ENCODE measurements around the gene CDCP1.

The CDCP1 gene, protein sequence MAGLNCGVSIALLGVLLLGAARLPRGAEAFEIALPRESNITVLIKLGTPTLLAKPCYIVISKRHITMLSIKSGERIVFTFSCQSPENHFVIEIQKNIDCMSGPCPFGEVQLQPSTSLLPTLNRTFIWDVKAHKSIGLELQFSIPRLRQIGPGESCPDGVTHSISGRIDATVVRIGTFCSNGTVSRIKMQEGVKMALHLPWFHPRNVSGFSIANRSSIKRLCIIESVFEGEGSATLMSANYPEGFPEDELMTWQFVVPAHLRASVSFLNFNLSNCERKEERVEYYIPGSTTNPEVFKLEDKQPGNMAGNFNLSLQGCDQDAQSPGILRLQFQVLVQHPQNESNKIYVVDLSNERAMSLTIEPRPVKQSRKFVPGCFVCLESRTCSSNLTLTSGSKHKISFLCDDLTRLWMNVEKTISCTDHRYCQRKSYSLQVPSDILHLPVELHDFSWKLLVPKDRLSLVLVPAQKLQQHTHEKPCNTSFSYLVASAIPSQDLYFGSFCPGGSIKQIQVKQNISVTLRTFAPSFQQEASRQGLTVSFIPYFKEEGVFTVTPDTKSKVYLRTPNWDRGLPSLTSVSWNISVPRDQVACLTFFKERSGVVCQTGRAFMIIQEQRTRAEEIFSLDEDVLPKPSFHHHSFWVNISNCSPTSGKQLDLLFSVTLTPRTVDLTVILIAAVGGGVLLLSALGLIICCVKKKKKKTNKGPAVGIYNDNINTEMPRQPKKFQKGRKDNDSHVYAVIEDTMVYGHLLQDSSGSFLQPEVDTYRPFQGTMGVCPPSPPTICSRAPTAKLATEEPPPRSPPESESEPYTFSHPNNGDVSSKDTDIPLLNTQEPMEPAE

DNA sequence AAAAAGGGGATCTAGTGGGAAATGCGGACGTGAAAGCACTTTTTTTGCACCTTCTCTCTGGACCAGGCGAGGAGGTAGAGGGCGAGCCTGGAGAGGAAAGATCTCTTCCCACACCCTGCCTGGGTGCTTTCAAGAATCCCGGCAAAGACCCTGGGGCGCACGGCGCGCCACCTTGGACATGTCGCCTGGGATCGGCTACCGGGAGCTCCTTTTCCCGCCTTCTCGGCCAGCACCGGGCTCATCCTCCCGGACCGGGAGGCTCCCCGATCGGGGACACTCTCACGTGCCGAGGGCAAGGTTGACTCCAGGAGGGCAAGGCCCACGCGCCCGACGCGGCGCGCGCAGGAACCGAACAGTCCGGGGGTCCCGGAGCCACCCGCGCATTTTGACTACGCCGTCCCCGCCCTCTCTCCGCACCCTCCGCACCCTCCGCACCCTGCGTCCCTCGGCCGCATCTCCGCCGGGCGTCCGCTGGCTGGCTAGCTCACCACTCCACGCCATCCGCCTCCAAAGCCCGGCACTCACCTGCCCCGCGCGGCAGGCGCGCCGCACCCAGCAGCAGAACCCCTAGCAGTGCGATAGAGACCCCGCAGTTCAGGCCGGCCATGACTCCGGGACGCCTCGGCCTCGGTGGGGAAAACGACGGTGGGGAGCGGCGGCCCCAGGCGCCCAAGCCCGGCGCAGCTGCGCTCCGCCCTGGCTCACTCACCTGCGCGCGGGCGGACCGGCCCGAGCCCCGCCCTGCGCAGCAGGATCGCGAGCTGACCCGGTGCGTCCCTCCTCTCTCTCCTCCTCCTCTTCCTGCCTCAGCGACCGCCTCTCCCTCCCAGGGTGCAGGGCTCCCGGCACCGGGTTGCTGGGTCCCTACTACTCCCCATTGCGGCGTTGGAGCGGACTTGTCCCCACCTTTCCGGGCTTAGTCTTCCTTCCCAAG lies at the start of gene CDCP1:
Gene CDCP1 (minus strand): TSS at position 698 of the 934 bp plus-strand sequence. CDS start 91 bp downstream, at position 607.
- DNase-seq (ENCODE audit: low read depth) = no peak

DNA sequence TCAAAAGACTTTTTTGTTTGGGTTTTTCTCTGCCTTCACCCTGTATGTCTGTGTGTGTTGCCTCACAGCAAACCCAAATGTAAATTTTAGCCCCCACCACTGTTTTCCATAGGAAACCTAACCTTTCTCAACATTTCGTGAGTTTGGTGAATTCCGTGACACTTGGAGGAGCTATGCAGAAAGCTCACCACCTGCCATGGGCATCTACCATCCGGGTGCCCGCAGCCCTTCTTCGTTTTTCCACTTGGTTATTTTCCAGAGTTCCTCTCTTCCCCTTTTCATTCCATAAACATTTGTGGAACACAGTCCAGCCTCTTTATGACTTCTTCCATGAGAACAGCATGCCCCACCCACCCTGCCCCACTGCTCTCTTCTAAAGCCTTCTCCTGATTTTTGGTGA lies 48.6 kb upstream of the CDCP1 start:
- no peak for DNase-seq (ENCODE audit: low read depth)

DNA sequence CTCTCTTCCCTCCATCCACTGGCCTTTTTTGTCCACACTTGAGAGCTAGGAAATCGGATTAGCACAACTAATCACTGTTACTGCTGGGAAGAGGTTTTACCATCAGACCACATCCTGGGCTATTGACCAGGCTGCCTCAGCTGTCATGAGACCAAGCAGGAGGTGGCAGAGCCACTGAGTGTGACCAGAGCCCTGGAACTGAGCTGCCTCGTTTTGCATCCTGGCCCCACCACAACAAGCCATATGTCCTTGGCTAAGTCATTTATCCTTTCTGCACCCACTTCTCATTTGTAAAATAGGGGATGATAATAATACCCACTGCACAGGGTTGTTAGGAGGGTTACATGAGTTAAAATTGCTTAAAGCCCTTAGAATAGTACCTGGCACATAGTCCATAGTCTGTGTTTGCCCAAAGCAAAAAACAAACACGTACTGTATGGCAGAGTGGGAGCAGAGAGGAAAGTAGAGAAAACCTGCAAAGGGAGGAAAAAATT lies 45.8 kb upstream of the CDCP1 start:
- no peak for DNase-seq (ENCODE audit: low read depth)

DNA sequence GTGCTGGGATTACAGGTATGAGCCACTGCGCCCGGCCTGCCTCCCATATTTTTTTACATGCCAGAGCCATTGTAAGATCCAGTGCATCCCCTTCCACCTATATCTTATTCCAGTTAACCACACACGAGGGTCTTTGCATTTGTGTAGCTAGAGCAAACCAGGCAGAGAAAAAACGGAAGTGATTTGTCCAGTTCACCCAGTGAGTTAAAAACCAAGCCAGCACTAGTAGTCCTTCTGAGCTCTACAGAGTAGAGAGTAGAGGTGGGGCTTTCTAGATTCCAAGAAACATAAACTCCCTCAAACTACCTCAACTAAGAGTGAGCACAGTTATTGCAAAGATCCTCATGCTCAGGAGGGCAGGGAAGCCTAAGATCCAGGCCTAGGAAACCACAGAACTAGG lies 45.2 kb upstream of the CDCP1 start:
- DNase-seq (ENCODE audit: low read depth) = no peak

DNA sequence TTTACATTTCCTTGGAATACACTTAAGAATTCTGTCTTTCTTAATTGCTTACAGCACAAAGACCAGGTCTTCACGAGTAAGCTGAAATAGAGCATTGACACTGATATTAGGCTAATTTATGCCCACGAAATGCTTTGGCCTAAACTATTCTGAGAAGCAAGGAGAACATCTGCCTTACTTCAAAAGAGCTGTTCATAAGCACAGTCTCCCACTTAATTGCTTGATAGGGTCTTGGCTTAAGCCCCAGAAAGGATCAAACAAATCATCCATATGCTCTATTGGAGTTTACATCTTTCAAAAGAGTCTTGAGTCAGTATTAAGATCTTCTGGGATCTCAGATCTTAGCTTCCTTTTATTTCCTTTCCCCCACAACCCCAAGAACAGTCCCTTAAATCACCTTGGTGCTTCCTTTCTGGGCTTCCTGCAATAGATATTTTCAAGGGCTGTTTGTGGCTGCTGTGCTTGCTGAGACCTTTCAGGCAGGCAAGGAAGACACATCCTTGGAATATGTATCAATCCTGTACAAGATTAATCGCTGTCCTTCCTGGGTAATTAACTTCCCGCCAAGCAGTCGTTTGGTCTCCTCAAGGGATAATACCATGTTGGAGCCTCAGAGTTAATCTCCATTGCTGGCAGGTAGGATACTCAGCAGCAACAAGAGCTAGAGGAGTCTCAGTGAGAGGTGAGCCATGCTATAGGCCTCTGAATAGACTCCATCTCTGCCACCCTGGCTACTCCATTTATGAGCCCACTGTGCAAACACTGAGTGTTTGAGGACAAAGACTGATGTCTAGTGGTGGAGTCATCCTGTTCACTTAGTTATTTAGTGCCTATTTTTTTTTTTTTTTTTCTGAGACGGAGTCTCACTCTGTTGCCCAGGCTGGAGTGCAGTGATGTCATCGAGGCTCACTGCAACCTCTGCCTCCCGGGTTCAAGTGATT lies 42.8 kb upstream of the CDCP1 start:
- peak; percentile 69 for DNase-seq (ENCODE audit: low read depth)

DNA sequence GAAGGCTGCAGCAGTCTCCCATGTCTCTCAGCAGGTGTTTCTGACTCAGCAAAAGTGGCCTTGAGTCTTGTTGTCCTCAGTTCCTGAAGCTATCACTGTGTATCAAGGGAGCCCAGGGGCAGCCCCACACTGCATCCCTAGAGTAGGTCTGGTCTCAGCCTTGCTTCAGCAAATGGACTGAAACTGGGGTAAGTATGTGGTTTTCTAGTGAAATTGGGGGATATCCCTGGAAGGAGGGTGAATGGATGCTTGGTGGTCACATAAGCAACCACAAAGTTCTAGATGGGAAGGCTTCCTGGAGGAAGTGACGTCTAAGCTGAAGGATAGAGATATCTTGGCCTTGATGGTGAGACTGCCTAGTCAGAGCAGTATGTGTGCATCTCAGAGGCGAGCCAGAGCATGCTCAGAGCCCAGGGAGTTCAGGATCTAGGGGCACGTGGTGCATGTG lies 41.5 kb upstream of the CDCP1 start:
- peak; percentile 52 for DNase-seq (ENCODE audit: low read depth)

DNA sequence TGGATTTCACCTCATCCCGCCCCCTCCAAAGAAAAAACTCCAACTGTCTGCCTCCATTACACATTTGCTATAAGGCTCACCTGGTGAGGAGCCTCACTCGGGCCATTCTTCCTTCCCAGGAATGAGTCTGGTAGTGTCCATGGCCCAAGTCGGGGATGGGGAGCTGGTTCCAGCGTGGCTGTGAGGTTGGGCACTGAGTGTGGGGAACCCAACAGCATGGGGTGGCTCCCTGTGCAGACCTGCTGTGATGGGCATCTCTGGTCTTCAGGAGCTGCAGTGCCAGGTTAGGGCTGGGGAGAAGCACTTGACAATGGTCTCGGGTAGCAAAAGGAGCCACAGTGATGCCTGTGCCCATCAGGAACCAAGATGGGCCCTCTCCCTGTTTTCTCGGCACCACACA lies 40.7 kb upstream of the CDCP1 start:
- DNase-seq (ENCODE audit: low read depth) = no peak

DNA sequence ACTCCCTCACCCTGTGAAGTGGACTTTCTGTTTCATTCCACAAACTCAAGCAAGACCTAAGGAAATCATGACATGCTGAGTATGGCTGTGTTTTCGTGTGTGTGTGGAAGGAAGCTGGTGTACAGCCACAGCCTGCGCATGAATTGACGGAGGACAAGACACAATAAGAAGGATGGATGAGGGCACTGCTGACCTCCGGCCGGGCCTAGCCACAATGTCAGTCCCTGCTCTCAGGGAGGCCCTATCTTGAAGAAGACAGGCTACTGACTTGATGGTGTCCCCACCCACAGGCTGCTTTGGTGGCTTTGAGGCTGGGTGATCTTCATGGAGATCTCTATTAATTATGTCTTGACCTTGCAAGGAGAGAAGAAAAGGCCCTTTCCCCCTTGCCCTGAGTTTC lies 39.3 kb upstream of the CDCP1 start:
- no peak for DNase-seq (ENCODE audit: low read depth)

DNA sequence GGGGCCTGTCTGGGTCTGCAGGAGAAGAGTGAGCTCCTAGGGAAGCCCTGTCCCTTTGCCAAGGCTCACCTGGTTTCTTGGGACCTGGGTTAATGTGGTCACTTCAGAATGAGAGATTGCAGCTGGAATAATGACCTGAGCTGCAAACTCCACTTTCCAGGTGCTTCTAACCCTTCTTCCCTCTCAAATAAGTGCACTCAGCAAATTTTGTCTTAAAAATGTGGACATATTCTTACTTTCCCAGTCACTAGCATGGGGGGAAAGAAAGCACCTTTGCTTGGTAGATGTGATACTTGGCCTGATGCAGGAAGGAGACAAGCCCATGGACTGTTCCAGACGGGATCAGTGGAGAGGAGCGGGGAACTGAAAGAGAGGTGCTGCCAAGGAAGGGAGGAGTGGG lies 38.9 kb upstream of the CDCP1 start:
- no peak for DNase-seq (ENCODE audit: low read depth)

DNA sequence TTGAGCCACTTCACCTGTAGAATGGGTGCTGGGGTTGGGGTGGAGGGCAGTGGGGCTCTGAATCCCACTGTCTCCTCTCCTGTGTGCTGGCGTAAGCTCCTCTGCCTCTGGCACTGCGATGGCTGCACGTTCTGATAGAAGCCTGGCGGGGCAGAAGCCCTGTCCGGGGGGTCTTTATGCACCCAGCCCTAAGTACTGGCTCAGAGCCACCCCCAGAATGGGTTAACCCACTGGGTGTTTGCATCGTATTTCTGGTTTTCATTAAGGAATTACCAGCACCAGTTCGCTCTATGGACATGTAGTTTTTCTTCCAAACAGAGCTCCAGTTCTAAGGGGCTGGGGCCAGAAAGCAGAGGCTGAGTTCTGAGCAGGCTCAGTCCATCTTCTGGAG lies 37.7 kb upstream of the CDCP1 start:
- no peak for DNase-seq (ENCODE audit: low read depth)

DNA sequence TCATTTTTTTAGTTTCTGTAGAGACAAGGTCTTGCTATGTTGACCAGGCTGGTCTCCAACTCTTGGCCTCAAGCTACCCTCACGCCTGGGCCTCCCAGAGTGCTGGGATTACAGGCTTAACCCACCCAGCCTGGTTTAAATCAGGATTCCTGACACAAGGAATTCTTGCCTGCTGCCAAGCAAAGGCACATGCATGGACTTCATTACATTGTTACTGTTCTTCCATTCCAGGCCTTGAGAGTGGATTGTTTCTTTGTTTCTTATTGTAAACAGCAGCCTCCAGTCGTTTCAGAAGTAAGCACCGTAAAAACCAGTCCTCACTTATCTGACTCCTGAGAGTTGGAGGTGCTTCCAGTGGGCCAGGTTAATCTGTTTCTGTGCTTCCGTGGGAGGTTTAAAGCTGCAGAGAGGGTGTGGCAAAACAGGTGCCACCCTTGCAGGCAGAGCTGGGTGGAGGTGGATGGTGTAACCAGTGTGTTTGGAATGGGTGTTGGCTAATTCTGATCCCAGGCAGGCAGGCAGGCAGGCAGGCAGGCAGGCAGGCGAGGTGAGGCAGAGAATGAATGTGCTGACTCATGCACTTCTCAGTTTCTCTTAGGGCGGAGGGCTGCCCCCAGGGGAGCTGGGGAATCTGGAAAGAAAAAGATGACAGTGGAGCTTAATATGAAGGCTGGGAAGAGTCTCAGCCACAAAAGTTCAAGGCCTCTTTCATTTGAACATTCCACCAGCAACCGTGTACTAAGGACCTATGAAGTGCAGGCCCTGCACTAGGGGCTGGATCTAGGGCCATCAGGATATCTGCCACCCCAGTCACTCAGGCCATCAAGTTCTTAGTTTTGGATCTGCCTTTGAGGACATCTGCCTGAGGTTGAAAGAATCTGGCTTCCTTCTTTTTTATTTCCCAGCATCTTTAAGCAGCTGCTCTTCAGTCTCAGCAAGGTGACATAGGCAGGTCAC lies 37.0 kb upstream of the CDCP1 start:
- DNase-seq (ENCODE audit: low read depth) = peak; percentile 67

DNA sequence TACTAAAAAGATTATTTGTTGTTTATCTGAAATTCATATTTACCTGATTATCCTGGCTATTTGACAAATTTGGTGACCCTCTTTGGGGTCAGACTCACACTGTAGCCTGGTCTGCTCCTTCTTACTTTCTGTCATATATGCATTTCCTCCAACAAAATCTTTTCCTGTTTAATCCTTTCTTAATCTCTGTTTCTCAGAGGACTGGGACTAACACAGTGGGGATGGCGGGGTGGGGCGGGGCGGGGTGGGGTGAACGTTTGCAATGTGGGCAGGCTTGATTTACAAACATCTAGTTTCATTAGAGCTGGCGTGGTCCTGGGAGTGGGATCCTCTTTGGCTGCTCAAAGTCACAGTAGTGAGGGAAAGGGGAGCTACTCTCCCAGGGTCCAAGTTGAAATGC lies 35.3 kb upstream of the CDCP1 start:
- DNase-seq (ENCODE audit: low read depth) = no peak

DNA sequence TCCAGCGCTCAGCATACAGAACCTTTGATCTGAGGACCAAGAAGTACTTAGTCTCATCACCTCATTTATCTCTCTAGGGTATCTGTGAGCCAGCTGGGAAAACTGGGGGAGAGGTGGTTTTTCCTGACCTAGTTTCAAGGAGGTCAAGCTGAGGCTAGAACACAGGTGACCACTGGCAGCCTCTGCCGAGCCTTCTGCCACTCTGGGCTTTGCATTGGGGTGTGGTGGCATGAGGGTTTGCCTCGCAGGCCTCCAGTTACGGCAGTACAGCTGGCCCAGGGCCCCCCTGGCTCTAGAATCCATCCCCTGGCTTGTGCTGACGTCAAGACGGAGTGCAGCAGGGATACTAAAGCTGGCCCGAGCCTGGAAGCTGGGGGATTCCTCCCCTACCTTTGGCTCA lies 34.7 kb upstream of the CDCP1 start:
- no peak for DNase-seq (ENCODE audit: low read depth)

DNA sequence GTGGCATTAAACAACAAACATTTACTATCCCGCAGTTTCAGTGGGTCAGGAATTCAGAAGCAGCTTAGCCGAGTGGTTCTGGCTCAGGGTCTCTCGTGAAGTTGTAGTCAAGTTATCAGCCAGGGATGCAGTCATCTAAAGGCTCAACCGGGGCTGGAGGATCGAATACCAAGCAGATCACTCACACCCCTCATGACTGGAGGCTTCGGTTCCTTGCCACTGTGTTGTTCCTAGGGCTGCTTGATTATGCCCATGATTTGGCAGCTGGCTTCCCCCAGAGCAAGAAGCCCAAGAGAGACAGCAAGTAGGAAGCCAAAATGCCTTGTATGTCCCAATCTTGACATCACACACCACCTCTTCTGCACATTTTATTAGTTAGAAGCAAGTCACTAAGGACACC lies 33.9 kb upstream of the CDCP1 start:
- peak; percentile 70 for DNase-seq (ENCODE audit: low read depth)

DNA sequence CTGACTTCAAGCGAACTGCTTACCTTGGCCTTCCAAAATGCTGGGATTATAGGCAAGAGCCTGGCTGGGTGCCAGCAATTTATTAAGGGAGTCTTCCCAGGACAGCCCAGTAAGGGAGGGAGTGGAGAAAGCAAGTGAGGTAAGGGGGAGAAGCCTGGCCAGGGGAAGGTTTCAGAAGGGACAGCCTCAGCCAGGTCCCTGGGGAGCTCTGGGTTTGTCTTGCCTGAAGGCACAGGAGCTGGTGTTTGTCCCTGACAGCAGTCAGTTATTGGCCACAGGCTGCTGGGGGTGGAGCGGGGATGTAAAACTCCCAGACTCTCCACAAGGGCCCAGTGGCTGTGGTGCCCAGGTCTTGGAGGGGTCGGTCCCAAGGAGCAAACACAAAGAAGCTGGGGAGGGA lies 33.0 kb upstream of the CDCP1 start:
- DNase-seq (ENCODE audit: low read depth) = no peak

DNA sequence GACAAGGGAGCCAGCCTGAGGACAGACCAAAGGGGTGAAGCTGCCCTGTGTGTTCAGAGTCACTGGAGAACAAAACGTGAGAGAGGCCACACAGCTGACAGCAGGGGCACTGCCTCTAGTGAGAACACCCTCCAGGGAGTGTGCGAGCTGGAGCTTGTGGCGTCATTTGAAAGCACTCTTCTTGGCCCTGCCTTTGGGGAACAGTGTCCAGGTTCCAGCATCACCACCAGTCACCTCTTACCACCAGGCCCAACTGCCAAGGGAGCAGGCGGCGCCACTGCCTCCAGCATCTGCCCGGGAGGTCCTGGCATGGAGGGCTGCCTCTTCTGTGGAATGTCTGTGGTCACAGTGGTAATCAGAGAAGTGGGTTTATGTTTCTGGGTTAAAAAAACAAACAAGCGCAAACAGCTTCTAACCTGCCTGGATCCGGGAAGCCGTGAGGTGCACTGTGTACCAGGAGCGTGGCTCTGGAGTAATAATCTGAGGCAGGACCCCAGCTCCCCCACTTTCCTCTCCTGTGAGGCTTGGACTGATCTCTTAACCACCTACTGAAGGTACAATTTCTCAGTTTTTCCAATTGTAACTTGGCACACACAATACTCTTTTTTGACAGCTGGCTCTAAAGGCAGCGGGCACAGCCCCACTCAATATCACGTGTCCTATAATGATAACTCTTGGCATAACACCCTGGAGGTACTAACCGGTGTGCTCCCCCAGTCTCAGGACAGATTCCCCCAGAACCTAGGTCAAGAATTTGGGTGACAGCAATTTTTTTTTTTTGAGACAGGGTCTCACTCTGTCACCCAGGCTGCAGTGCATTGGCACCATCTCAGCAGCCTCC lies 32.2 kb upstream of the CDCP1 start:
- DNase-seq (ENCODE audit: low read depth) = peak; percentile 75

DNA sequence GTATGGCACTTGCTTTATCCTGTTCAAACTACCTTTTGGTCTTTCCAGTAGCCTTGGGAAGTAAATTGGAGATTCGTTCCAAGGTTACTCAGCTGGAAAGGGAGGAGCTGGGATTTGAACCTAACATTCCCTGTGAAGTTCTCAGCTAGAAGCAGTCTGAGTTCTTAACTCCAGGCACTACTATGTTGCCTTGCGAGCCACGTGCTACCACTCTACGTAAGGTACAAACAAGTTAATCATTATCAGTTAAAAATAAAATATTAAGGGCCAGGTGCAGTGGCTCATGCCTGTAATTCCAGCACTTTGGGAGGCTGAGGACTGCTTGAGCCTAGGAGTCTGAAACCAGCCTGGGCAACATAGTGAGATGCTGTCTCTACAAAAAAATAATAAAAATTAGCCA lies 30.7 kb upstream of the CDCP1 start:
- DNase-seq (ENCODE audit: low read depth) = no peak

DNA sequence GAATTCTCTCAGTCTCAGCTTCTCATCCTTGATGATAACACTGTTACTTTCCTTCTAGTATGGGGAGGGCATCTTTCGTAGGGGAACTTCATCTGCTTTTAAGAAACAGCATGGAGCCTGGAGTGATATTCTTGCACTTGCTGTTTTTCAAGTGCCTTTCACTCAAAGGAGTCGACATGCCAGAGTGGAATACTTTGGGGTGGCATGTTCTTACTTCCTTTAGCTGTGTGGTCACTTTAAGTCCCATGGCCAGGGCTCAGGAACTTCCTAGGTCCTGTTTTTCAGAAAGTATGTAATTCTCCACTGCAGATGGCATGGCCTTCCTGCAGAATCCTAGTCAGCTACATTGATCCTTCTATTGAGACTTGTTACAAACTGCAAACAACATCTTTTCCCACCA lies 28.1 kb upstream of the CDCP1 start:
- no peak for DNase-seq (ENCODE audit: low read depth)

DNA sequence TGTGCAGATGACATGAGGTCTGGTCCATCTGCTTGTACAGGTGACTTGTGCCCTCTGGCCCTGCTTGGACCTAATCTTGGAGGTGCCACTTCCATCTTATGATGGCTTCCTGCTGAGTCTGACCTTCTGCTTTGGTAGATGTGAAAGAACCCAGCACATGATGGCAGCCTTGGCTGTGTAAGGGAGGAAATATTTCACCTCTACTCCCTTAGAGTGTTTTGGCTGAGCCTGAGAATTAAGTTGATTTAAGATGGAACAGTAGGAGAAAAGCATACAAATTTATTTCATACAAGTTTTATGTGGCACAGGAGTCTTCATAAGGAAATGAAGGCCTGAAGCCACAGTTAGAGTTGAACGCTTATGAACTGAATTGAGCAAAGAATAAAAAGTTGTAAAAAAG lies 27.6 kb upstream of the CDCP1 start:
- no peak for DNase-seq (ENCODE audit: low read depth)

All from amniotic epithelial cell (primary cell).